Rectal smooth muscle tissue (tissue), 1 donor: ENCODE results near the gene CEP192.
"Not testable (repeated sequence)": the region's sequence is repeated elsewhere in the genome, so short reads cannot be mapped to it uniquely, and the experiment has no call there.

ENCODE experiments used
- H3K27ac ChIP-seq: one replicate; pipeline ENCODE4 v1.7.0; 2013; ENCODE audit warnings: low read depth, low read length, inconsistent platforms
- H3K27me3 ChIP-seq: one replicate; pipeline ENCODE4 v1.7.0; 2013; ENCODE audit warnings: low read length; ENCODE audit not compliant: control insufficient read depth, insufficient read depth
- H3K36me3 ChIP-seq: one replicate; pipeline ENCODE4 v1.7.0; 2013; ENCODE audit warnings: low read length; ENCODE audit not compliant: control insufficient read depth, insufficient read depth
- H3K4me1 ChIP-seq: one replicate; pipeline ENCODE4 v1.7.0; 2013; ENCODE audit warnings: low read length; ENCODE audit not compliant: control insufficient read depth, insufficient read depth
- H3K4me3 ChIP-seq: one replicate; pipeline ENCODE4 v1.7.0; 2013; ENCODE audit warnings: low read length
- H3K9ac ChIP-seq: one replicate; pipeline ENCODE4 v1.7.0; 2013; ENCODE audit warnings: low read length

Gene CEP192

DNA sequence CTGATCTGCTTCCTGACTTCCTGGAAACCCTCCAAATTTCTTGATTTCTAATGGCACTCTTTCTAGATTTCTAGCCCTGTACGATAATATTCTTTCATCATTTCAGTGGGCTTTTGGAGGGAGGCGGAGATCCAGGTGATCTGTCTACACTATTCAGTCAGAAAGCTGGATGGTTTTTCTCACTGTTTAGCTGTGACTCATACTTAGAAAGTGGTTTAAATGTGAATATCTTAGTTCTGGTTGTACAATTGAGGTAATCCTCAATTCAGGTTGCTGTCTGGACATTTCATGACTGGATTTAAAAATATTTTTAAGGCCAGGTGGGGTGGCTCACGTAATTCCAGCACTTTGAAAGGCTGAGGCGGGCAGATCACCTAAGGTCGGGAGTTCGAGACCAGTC is 22.5 kb upstream of the CEP192 start:
- Histone ChIP-seq H3K27ac (no peak overlapping the region), H3K9ac (no peak overlapping the region), H3K4me3 (no peak overlapping the region), H3K36me3 (peaks cover 16% of the 10 kb centered on the region), H3K27me3 (no peaks in the 10 kb centered on the region), H3K4me1 (no peaks in the 10 kb centered on the region)

DNA sequence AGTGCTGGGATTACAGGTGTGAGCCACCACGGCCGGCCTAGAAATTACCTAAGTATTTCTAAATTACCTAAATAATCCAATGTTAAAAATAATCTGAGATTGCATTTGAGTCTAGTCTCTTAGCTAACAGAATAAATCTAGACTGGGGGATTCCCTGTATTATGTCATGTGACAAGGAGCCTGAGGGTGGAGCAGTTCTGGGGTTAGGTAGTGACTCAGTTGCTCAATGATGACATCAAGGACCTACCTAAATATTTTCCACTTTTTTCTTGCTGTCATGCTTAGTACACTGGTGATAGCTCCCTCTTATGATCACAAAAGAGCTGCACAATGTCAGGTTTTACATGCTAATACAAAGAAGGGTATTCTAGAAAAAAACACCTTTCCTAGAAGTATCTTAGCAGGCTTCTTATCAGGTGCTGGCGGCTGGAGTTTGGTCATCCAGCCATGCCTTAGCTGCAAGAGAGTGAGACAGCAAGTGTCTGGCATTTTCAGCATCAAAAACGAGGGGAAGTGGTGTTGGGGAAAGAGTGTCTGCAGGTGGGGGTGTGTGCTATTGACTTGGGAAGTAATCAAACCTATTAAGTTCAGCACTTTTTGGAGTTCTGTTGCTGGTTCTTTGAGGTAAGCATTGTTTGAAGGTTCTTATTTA is 17.5 kb upstream of the CEP192 start:
- Histone ChIP-seq H3K27me3 (no peaks in the 10 kb centered on the region), H3K27ac (no peak overlapping the region), H3K4me1 (no peaks in the 10 kb centered on the region), H3K36me3 (peaks cover 25% of the 10 kb centered on the region), H3K4me3 (no peak overlapping the region), H3K9ac (no peak overlapping the region)

DNA sequence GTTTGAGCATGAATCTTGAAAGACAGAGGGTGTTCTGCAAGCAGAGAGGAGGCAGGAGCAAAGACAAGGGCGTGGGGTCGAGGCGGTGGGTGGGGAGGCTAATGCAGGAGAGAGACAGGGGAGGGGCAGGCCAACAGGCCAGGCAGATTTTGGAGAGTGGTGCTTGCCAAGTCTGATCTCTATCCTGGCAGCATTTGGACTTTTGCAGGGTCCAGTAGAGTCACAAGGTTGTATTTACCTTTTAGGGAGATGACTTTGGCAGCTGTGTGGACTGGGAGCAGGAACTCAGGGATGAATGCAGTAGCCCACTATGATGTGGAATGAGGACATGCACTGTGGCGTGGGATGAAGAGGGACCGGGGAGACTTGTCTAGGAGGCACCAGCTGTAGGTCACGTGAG is 15.7 kb upstream of the CEP192 start:
- Histone ChIP-seq H3K9ac (no peak overlapping the region), H3K27ac (no peak overlapping the region), H3K36me3 (peaks cover 25% of the 10 kb centered on the region), H3K27me3 (no peaks in the 10 kb centered on the region), H3K4me3 (no peak overlapping the region), H3K4me1 (no peaks in the 10 kb centered on the region)

DNA sequence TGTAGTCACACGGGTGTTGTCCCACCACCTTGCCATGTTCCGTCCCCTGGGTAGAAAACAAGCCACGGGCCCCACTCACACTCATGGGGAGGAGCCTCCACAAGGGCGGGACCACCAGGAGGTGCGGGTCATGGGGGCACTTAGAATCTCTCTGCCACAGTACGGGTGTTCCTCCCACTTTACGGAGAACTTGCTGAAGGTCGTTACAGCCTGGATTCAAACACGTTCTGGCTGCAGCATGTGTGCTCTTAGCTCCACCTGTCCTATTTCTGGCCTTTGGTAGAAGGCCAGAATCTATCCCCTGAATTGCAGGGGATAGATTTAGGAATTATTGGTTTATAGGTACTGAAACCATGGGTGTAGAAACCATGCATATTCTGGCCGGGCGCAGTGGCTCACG is 14.9 kb upstream of the CEP192 start:
- Histone ChIP-seq H3K4me1 (no peaks in the 10 kb centered on the region), H3K9ac (no peak overlapping the region), H3K36me3 (peaks cover 25% of the 10 kb centered on the region), H3K27me3 (no peaks in the 10 kb centered on the region), H3K27ac (no peak overlapping the region), H3K4me3 (no peak overlapping the region)

DNA sequence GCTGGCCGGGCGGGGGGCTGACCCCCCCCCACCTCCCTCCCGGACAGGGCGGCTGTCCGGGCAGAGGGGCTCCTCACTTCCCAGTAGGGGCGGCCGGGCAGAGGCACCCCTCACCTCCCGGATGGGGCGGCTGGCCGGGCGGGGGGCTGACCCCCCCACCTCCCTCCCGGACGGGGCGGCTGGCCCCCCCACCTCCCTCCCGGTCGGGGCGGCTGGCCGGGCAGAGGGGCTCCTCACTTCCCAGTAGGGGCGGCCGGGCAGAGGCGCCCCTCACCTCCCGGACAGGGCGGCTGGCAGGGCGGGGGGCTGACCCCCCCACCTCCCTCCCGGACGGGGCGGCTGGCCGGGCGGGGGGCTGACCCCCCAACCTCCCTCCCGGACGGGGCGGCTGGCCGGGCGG is 11.1 kb upstream of the CEP192 start:
- not testable (repeated sequence) for H3K4me3 ChIP-seq, H3K27me3 ChIP-seq, H3K27ac ChIP-seq, H3K4me1 ChIP-seq, H3K9ac ChIP-seq, H3K36me3 ChIP-seq

DNA sequence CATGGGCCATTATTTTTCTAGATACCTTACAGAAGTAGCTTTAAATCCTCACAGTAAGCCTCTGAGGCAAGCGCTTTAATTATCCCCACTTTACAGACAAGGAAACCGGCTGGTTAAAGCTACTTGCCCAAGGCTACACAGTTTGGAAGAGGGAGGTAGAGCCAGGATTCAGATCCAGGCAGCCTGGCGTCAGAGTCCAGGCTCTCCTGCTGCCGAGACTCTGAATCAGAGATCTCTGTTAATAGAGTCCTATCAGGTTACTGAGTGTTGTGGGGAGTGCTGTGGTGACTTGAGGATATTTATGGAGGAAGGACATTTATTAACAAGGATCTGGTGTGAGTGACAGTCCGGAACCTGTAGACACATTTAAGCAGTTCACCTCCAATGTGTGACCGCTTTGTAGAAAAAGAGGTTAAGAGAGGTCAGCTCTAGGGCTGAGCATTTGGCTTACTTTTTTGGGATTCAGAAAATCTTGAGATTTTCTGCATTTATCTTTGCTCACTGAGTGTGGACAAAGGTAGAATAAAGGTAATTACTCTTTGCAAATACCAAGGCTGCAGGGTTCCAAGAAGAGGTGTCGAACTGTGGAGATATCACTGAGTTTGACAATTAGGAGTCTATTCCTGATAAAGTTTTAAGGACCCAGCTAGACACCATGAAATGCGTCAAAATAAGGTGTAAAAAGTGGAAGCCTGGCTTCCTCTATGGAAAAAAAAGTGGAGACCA is 1.6 kb upstream of the CEP192 start:
- no peaks in the 10 kb centered on the region for H3K27me3 ChIP-seq
- H3K9ac ChIP-seq: no peak overlapping the region
- no peaks in the 10 kb centered on the region for H3K36me3 ChIP-seq
- peaks cover 9% of the 10 kb centered on the region for H3K4me1 ChIP-seq
- H3K4me3 ChIP-seq: peak overlapping the region; percentile 98
- no peak overlapping the region for H3K27ac ChIP-seq

DNA sequence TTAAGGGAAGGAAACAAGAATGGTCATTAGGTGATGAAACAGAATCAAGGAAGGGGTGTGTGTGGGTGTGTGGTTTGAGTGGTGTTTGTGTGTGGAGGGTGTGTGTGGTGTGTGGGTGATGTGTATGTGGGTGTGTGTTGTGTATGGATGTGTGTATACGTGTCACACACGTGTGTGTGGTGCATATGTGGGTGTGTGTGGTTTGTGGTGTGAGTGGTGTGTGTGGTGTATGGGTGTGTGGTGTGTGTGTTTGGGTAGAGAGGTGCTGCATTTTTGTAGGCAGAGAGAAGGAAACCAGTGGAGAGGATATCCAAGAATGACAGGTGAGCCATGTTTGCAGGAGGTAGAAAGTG is 1.1 kb upstream of the CEP192 start:
- no peaks in the 10 kb centered on the region for H3K36me3 ChIP-seq
- peaks cover 9% of the 10 kb centered on the region for H3K4me1 ChIP-seq
- no peak overlapping the region for H3K9ac ChIP-seq
- H3K27ac ChIP-seq: no peak overlapping the region
- H3K4me3 ChIP-seq: peak overlapping the region; percentile 98
- H3K27me3 ChIP-seq: no peaks in the 10 kb centered on the region

DNA sequence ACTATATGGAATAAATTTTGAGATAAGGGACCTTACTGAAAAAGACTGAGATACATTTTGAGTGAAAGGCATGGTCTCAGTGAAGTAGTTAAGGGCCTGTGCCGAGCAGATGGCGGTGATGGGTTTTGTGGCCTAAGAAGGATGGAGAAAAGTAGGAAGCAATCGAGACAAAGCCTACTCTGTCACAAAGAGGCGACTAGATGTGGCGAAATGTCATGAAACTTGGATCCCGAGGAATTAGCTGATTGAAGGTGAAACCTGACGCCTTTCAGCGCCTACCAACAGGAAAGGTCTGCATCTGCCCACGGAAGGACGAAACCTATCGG is 558 bp upstream of the CEP192 start:
- H3K9ac ChIP-seq: peak overlapping the region; percentile 49
- H3K27ac ChIP-seq: no peak overlapping the region
- no peaks in the 10 kb centered on the region for H3K36me3 ChIP-seq
- no peaks in the 10 kb centered on the region for H3K27me3 ChIP-seq
- peaks cover 9% of the 10 kb centered on the region for H3K4me1 ChIP-seq
- peak overlapping the region; percentile 98 for H3K4me3 ChIP-seq

DNA sequence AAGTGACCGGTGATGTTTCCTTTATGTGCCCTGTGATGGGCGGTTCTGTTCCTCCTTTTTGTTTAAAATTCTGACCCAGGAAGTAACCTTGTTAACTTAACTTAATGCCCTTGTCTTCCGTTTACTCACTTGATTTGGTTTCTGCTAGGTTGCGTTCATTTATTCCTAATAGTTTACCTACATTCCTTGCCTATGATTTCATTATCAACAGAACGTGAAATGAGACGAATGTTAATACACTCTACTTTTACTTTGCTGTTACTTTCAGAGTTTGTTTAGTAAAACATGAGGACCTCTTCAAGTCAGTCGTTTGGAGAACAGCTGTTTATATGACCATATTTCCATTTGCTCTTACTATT is 638 bp downstream of the CEP192 start:
- H3K9ac ChIP-seq: peak overlapping the region; percentile 74
- H3K4me1 ChIP-seq: peaks cover 9% of the 10 kb centered on the region
- peak overlapping the region; percentile 98 for H3K4me3 ChIP-seq
- H3K27ac ChIP-seq: peak overlapping the region; percentile 85
- H3K27me3 ChIP-seq: no peaks in the 10 kb centered on the region
- no peaks in the 10 kb centered on the region for H3K36me3 ChIP-seq

DNA sequence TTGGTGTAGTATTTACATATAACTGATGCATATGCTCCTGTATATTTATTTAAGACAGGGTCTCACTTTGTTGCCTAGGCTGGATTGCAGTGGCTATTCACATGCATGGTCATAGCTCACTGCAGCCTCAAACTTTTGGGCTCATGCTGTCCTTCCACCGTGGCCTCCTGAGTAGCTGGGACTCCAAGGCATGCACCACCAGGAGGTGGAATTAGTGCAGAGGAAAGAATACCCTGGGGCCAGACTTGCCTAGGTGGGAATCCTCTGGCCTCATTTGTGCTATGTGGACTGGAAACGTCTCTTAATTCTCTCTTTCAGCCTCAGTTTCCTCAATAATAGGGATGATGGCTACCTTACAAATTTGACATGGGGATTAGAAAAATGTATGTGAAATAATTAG is 2.3 kb downstream of the CEP192 start:
- Histone ChIP-seq H3K27ac (no peak overlapping the region), H3K9ac (no peak overlapping the region), H3K36me3 (no peaks in the 10 kb centered on the region), H3K4me1 (peaks cover 9% of the 10 kb centered on the region), H3K27me3 (no peaks in the 10 kb centered on the region), H3K4me3 (no peak overlapping the region)

DNA sequence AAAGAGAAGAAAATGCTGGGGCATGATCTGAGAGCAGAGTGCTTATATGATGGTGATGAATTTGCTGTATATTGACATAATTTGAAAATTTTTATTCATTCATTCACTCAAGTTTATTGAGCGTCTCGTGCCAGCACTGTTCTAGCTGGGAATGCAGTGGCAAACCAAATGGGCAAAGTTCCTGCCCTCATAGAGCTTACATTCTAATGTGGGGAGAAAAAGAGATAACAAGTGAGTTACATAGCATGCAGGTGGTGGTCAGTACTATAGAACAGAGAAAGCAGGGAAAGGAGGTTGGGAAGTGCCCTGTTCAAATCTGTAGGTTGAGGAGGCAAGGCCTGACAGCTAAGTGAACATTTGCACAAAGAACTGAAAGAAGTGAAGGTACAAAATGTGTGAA is 4.3 kb downstream of the CEP192 start:
- no peak overlapping the region for H3K27ac ChIP-seq

DNA sequence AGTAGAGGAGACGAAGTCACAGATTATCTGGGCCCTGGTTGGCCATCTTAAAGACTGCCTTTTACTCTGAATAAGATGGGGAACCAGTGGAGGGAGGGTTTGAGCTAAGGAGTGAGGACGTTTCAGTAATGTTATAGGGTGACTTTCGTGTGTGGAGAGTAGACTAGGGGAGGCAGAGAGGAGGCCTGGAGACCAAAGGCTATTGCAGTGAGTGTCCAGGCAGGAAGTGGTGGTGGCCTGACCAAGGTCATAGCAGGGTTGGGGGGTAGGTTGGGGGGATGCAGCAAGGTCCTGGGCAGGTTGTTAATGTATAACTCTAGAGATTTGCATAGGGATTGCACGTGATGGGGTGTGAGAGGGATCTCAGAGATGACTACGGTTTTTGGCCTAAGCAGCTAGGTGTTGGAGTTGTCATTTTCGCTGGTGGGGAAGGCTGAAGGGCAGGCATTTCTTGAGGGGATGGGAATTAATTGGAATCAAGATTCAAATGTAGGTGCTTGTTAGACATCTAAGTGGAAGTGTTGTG is 4.9 kb downstream of the CEP192 start:
- Histone ChIP-seq H3K4me1 (peaks cover 9% of the 10 kb centered on the region), H3K4me3 (no peak overlapping the region), H3K27me3 (no peaks in the 10 kb centered on the region), H3K27ac (no peak overlapping the region), H3K9ac (no peak overlapping the region), H3K36me3 (no peaks in the 10 kb centered on the region)

More for the DNA sequence above, 4.3 kb downstream of the CEP192 start:
- Histone ChIP-seq H3K27me3 (no peaks in the 10 kb centered on the region), H3K4me1 (peaks cover 9% of the 10 kb centered on the region), H3K9ac (no peak overlapping the region), H3K36me3 (no peaks in the 10 kb centered on the region), H3K4me3 (no peak overlapping the region)

DNA sequence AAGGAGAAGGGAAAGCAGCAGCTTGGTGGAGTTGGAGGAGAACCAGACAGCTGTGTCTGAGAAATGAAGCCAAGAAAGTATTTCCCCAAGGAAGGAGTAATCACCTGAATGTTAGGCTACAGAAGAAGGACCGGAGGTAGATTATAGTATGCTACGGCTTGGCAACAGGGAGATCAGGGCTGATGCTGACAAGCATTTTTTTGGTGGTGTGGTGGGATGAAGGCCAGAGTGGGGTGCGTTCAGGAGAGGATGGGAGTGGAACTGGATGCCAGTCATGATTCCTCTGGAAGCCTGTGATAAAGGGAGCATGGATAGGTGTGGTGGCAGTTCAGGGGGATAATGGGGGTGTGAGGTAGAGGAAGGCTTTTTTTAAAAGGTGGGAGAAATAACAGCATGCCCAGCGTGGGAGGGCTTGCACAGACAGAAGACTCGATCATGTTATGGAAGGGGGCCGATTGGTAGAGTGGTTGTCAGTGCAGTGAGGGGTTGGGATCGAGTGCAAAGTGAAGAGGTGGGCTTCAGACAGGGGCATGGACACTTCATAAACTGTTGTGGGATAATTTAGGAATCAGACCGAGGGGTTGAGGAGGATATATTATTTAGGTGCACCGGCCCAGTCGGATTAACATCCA is 5.6 kb downstream of the CEP192 start:
- Histone ChIP-seq H3K4me3 (no peak overlapping the region), H3K27ac (no peak overlapping the region), H3K4me1 (peaks cover 9% of the 10 kb centered on the region), H3K27me3 (no peaks in the 10 kb centered on the region), H3K36me3 (no peaks in the 10 kb centered on the region), H3K9ac (no peak overlapping the region)
